ENCODE results near the gene ZNF593. TPM values are rescaled to one million over a fixed set of nuclear protein-coding genes. Genes with fewer than 3 reads are reported as not detected.
A peak's percentile ranks its signal among the peaks of the same experiment; 100 is the strongest.

Gene ZNF593
- total and polyA plus RNA-seq, 3 donors from 2014 or later: 22.8 to 56.7 (median 37.3) TPM

GRCh38 chr1:26158908-26159742, 10.6 kb upstream of the ZNF593 start, which contains the start of gene FAM110D:
TSS of gene FAM110D (plus strand) at chr1:26159079. CDS start at chr1:26161292, 2,213 bp downstream.
- DNase-seq: no peak
- no peaks in the 10 kb centered on the region for H3K36me3 ChIP-seq (ENCODE audit: low read depth, missing control alignments)
- TF ChIP-seq CTCF (IDR thresholded peaks at IDR 0.05) (no peak), POLR2A (IDR thresholded peaks at IDR 0.05) (no peak)
- H3K4me3 ChIP-seq: peak within 1 kb of the TSS in 1 of 2 donors; percentile 6
- peaks cover 7% of the 10 kb centered on the region for H3K4me1 ChIP-seq
- no peaks in the 10 kb centered on the region for H3K9me3 ChIP-seq
- no peaks in the 10 kb centered on the region for H3K27me3 ChIP-seq
- no peak within 1 kb of the TSS for H3K27ac ChIP-seq
- WGBS, 2 donors: 61 to 63% methylated on average over 4 to 6 of the region's 6 CpGs
- intact Hi-C loops (cut with DNase I; ENCODE audit: low total_unique reads): no loop called here

- 69 to 77% methylated on average over 4 of the region's 4 CpGs for WGBS, 2 donors
- Histone ChIP-seq H3K4me1 (peaks cover 7% of the 10 kb centered on the region), H3K27ac (no peak overlapping the region), H3K27me3 (no peaks in the 10 kb centered on the region), H3K4me3 (peak overlapping the region in 1 of 2 donors; percentile 6), H3K36me3 (ENCODE audit: low read depth, missing control alignments) (no peaks in the 10 kb centered on the region), H3K9me3 (no peaks in the 10 kb centered on the region)
- TF ChIP-seq POLR2A (IDR thresholded peaks at IDR 0.05) (no peak), CTCF (IDR thresholded peaks at IDR 0.05) (no peak)
- intact Hi-C loops (cut with DNase I; ENCODE audit: low total_unique reads): loop anchor here (10.0 kb wide), 1 partner anchor 45 kb away; the partner anchor contains the start of gene PDIK1L
- no peak for DNase-seq
Measured at GRCh38 chr1:26159743-26160039, 10.0 kb upstream of the ZNF593 start.

GRCh38 chr1:26160527-26161414, 8.9 kb upstream of the ZNF593 start:
- Histone ChIP-seq H3K4me1 (peaks cover 7% of the 10 kb centered on the region), H3K4me3 (peak overlapping the region; percentile 47 to 59), H3K9me3 (no peaks in the 10 kb centered on the region), H3K27ac (no peak overlapping the region), H3K27me3 (no peaks in the 10 kb centered on the region), H3K36me3 (ENCODE audit: low read depth, missing control alignments) (no peaks in the 10 kb centered on the region)
- TF ChIP-seq POLR2A (IDR thresholded peaks at IDR 0.05) (no peak), CTCF (IDR thresholded peaks at IDR 0.05) (no peak)
- WGBS, 2 donors: 45 to 47% methylated on average over 5 to 16 of the region's 18 CpGs
- intact Hi-C loops (cut with DNase I; ENCODE audit: low total_unique reads): loop anchor here (10.0 kb wide), 1 partner anchor 46 kb away; the partner anchor contains the start of gene PDIK1L
- DNase-seq: no peak

- WGBS, 2 donors: 0% methylated on average over 18 of the region's 98 CpGs; no CpG with 5 or more reads in 1 of the 2 donors
- intact Hi-C loops (cut with DNase I; ENCODE audit: low total_unique reads): loop anchor here (10.0 kb wide), 1 partner anchor 47 kb away; the partner anchor contains the start of gene PDIK1L
- Histone ChIP-seq H3K9me3 (no peaks in the 10 kb centered on the region), H3K4me3 (peak overlapping the region; percentile 47 to 59), H3K27me3 (no peaks in the 10 kb centered on the region), H3K27ac (no peak overlapping the region), H3K4me1 (peaks cover 7% of the 10 kb centered on the region), H3K36me3 (ENCODE audit: low read depth, missing control alignments) (no peaks in the 10 kb centered on the region)
- no peak for TF ChIP-seq POLR2A (IDR thresholded peaks at IDR 0.05)
- no peak for TF ChIP-seq CTCF (IDR thresholded peaks at IDR 0.05)
- DNase-seq: peak; percentile 69
Measured at GRCh38 chr1:26161415-26162219, 8.1 kb upstream of the ZNF593 start.

All from testis (tissue), 3 donors.